Left colon (tissue), 2 donors: Measurements from ENCODE around the gene RABL6. TPM values are rescaled to one million over a fixed set of nuclear protein-coding genes. Genes with fewer than 3 reads are reported as not detected.
"Not testable (repeated sequence)": the region's sequence is repeated elsewhere in the genome, so short reads cannot be mapped to it uniquely, and the experiment has no call there.

ENCODE experiments used
- ATAC-seq: fragments of 200-7000 bp; cut with Tn5 transposase; one replicate; pipeline ENCODE4 v1.9.1; 2020; ENCODE audit warnings: mild to moderate bottlenecking, moderate library complexity
- DNase-seq, 2 donors: peaks; one replicate each; pipeline ENCODE4 v3.0.0-alpha.2; 2020
- intact Hi-C, 2 donors: fragments of 100-400 bp; cut with DNase I in 1 of 2; cut with micrococcal nuclease in 1 of 2; formaldehyde crosslinking; loops; one replicate each; pipeline versions ENCODE4 v1.11.2 to v1.14.0; 2022; cut with DNase I, micrococcal nuclease
- total RNA-seq, 2 donors: library from RNA; stranded (reverse); fragmentation: NEBNext Ultra II Directional; extraction: Animal tissue kit (Norgen Biotek cat#: 25700); gene quantifications; one replicate each; pipeline ENCODE4 v1.2.1, GENCODE V29; 2021
- donor health status: DM: no; HTN: no; CAD: no.
- donor health status: DM: yes; HTN: yes; CAD: no.

RABL6 gene
- total RNA-seq, 2 donors from 2014 or later = 120 to 132 TPM

- ATAC-seq = no peak
- no peak for DNase-seq
Observed at GRCh38 chr9:136827794-136828473, 20.2 kb downstream of the RABL6 start.

DNA sequence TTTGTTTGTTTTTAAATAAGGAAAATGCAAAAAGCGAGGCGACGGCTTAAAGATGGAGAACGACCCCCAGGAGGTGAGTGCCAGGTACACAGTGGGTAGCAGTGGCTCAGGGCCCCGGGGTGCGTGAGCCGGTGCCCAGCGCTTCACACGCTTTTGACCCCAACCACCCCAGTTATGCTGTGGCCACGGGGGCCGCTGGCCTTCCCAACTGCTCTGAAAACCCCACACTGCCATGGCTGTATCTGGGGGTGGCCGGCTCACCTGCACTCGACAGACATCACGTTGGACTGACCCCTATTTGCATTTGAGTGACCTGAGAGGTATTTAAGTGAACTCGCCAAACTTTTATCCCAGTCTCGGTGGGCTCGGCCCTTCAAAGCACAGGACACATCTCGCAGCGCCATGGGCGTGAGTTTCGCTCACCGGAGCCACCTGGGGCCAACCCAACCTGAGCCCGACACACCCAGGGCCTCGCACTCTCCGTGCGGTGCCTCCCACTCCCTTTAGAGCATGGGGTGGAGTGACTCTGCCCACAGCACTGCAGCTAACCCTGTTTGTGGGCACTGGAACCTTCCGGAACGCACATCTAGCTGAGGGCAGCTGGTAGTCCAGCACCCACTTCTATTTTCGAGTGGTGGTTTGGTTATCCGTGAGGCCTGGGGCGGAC lies 20.9 kb downstream of the RABL6 start:
- no peak for ATAC-seq

More at GRCh38 chr9:136827794-136828473, 20.2 kb downstream of the RABL6 start:
- intact Hi-C loops = no loop called here

DNA sequence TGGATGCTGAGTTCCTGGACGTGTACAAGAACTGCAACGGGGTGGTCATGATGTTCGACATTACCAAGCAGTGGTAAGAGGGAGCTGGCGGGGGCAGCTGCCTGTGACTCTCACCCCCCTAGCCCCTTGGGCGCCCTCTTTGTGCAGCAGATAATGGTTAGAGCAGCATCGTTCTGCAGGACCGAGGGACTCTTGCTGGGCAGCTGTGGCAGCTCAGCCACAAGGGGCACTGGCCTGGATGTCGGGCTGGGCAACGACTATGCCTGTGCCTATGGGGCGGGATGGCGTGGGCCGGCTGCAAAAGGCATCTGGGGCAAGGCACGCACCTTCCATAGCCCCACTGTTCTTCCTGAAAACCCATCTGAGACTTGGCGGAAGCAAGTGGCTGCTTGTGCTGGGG lies 21.7 kb downstream of the RABL6 start:
- intact Hi-C loops = no loop called here
- no peak for DNase-seq
- no peak for ATAC-seq

More for the DNA sequence above, 20.9 kb downstream of the RABL6 start:
- DNase-seq = no peak
- intact Hi-C loops = no loop called here

DNA sequence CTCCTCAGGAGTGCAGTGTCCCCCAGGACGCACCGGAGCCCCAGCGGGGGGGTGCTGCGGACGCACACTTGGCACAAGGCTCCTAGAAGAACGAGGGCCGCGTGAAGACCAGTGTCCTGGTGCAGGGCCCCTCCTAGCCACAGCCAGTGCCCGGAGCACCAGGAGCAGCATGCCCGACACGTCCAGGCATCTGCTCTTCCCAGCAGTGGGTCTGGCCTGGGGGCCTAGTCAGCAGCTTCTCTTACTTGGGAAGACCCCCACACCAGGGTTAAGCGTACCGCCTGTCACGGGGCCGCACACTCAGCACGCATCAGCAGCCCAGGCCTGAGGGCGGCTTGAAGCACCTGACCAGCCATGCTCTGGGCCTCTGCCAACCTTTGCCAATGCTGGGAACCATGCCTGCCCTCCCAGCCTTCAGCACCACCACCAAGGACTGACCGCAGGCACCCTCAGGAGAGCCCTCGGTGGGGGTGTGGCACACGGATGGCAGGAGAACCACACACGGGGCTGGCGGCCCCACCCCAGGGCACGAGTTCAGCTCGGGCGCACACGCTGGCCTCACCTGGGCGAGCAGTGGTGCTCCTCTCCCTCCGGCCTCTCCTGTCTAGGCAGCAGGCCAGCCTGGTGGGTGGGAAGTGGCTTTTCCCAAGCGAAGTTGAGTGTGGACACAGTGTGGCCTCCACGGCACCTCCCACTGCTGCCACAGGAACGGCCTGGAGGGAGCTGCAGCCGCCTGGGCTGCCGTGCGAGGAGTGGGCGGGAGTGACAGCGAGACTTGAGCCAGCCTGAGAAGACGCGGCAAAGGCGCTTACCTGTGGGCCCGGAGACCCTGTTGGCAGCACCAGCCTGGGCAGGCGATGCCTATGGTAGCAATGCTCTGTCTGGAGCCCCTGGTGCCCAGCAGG lies 22.5 kb downstream of the RABL6 start:
- intact Hi-C loops = no loop called here
- ATAC-seq (peak; percentile 6), DNase-seq (no peak)

GRCh38 chr9:136831002-136831719 lies 23.4 kb downstream of the RABL6 start:
- intact Hi-C loops = no loop called here
- no peak for DNase-seq
- ATAC-seq = no peak

- intact Hi-C loops = no loop called here
- DNase-seq (no peak), ATAC-seq (no peak)
Observed at GRCh38 chr9:136831720-136832104, 24.0 kb downstream of the RABL6 start.

DNA sequence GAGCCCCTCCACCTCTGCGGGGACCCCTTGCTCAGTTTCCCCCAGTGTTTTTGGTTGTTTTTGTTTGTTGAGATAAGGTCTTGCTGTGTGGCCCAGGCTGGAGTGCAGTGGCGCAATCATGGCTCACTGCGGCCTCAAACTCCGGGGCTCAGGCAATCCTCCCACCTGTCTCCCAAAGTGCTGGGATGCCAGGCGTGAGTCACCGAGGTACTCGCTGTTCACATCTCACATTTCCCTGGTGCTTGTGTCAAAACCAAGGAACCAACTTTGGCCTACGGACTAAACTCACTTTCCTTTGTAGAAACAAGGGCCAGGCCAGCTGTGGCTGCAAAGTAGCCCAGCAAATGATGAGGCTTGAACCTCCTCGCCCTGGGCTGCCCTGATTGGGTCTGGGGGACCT lies 24.8 kb downstream of the RABL6 start:
- no peak for DNase-seq
- ATAC-seq = no peak
- intact Hi-C loops = no loop called here

GRCh38 chr9:136833381-136834048 lies 25.8 kb downstream of the RABL6 start:
- DNase-seq, intact Hi-C loops, ATAC-seq: not testable (repeated sequence)

DNA sequence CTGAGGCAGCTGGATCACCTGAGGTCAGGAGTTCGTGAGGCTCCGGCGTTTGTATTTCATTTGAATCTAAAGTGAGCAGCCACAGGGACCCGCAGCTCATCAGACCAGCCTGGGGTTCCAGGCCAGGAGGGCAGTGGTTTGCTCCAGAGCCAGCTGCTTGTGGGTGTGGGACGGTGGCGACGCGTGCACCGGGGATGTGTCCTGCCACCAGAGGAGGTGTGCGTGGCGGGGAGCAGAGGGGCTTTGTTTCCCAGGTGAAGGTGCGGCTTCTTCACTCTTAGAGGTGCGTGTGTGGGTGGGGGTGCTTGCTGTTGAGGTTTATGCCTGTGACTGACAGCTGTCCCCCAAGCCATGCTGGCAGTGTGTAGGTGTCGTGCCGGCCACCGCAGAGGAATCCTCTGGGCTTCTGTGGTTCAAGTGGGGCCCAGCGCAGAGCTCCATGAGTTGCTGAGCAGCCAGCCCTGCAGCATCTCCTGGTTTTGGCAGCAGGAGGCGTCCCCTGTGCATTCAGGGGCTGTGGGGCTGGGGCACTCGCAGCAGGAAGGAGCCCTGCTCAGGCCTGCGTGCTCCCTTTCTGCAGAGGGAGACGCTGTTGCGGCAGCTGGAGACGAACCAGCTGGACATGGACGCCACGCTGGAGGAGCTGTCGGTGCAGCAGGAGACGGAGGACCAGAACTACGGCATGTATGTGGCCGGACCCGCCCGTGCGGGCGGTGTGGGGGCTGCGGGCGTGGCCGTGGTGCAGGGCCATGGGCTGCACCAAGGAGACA lies 27.6 kb downstream of the RABL6 start:
- DNase-seq (no peak), ATAC-seq (no peak)
- intact Hi-C loops = no loop called here

- DNase-seq (no peak), ATAC-seq (no peak)
- intact Hi-C loops = no loop called here
Observed at GRCh38 chr9:136835932-136836904, 28.5 kb downstream of the RABL6 start.

- ATAC-seq (no peak), DNase-seq (no peak)
- intact Hi-C loops = no loop called here
Observed at GRCh38 chr9:136837146-136837855, 29.6 kb downstream of the RABL6 start.

DNA sequence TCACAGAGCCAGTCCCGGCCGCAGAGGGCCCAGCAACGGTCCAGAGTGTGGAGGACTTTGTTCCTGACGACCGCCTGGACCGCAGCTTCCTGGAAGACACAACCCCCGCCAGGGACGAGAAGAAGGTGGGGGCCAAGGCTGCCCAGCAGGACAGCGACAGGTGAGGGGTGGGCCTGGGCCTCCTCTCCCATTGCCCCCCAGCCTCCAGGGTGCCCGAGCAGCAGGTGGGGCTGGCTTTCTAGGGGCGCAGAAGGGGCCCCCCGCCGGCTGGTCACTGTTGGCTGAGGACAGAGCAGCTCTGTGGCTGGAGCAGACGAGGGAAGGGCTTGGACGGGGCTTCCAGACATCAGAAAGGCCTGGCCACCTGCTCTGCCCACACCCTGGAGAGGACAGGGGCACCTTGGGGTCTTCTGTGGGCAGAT lies 30.1 kb downstream of the RABL6 start:
- ATAC-seq, intact Hi-C loops, DNase-seq: not testable (repeated sequence)

DNA sequence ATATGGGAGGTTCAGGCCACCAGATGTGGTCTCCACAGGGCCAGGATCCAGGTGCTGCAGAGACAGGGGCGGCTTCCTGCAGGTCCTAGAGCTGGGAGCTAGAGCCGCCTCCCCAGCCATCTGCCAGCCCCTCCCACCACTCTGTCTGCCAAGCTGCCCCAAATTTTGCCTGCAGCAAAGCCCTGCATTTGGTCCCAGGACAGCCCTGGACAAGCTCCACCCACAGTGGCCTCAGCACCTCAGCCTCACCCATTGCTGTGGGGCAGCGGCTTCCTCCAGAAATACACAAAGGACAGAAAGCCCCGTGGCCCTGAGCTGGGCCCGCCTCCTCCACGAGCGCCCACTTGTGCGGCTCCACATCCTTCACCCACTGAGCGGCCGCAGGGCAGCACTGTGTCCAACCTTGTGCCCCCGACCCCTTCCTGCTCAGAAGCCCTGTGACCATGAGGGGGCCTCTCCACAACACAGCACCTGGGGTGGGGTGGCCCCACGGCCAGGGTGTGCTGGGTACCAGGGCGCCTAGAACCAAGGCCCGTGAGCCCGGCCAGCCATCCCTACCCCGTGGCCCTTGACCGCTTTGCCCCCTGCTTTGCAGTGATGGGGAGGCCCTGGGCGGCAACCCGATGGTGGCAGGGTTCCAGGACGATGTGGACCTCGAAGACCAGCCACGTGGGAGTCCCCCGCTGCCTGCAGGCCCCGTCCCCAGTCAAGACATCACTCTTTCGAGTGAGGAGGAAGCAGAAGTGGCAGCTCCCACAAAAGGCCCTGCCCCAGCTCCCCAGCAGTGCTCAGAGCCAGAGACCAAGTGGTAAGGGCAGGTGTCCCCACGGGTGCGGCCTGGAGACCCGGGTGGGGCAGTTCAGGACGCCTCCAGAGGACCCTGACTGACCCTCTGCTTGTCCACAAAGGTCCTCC lies 30.8 kb downstream of the RABL6 start:
- no peak for ATAC-seq
- DNase-seq = no peak
- intact Hi-C loops = no loop called here

- DNase-seq = no peak
- intact Hi-C loops = no loop called here
- no peak for ATAC-seq
Observed at GRCh38 chr9:136839229-136840139, 31.7 kb downstream of the RABL6 start.
